B cell (primary cell): ENCODE results near the gene CGB3.

Experiments used
- CTCF ChIP-seq: fragments of 200-600 bp; IDR thresholded peaks from one replicate; pipeline ENCODE4 v1.8.0; 2022; ENCODE audit warnings: antibody characterized with exemption, mild to moderate bottlenecking
- EZH2 ChIP-seq: IDR thresholded peaks from 2 replicates; pipeline ENCODE4 v1.6.1; 2012; ENCODE audit warnings: borderline replicate concordance, low read depth, mild to moderate bottlenecking, moderate library complexity, low read length; ENCODE audit not compliant: insufficient read depth, poor library complexity, severe bottlenecking

GRCh38 chr19:48992581-48993174, 31.5 kb downstream of the CGB3 start:
- TF ChIP-seq CTCF (no peak), EZH2 (no peak)
